Fibroblast of the aortic adventitia (primary cell): ENCODE results near the gene CAPZA1. TPM values are rescaled to one million over a fixed set of nuclear protein-coding genes. Genes with fewer than 3 reads are reported as not detected.

Experiments used
- DNase-seq: peaks from one replicate; pipeline ENCODE4 v3.0.0-alpha.2; 2010; ENCODE audit warnings: low read depth
- H3K4me3 ChIP-seq: 2 replicates; pipeline ENCODE4 v1.5.1; 2011; ENCODE audit warnings: low read depth, mild to moderate bottlenecking, control low read depth, low read length, moderate library complexity
- CTCF ChIP-seq: IDR thresholded peaks from 2 replicates; pipeline ENCODE4 v1.5.1; 2011; ENCODE audit warnings: mild to moderate bottlenecking, low read length, control low read depth, inconsistent platforms; ENCODE audit not compliant: insufficient read depth
- total RNA-seq: library from RNA; depleted of rRNA; stranded (reverse); fragments of >200 nt; gene quantifications from 2 replicates; pipeline ENCODE4 v1.2.3, GENCODE V29; 2012; ENCODE audit warnings: low replicate concordance

CAPZA1 gene
- total RNA-seq, 1 donor, result 281 TPM

GRCh38 chr1:112687361-112687760 lies 67.7 kb downstream of the CAPZA1 start:
- H3K4me3 ChIP-seq, result no peak overlapping the region
- no peak for TF ChIP-seq CTCF
- no peak for DNase-seq

- no peak overlapping the region for H3K4me3 ChIP-seq
- no peak for TF ChIP-seq CTCF
- DNase-seq, result no peak
These were observed 68.3 kb downstream of the CAPZA1 start for GRCh38 chr1:112687785-112688496.

- TF ChIP-seq CTCF, result no peak
- no peak for DNase-seq
- H3K4me3 ChIP-seq, result no peak overlapping the region
These were observed 69.2 kb downstream of the CAPZA1 start for GRCh38 chr1:112688781-112689193.

GRCh38 chr1:112689196-112689841 lies 69.7 kb downstream of the CAPZA1 start:
- TF ChIP-seq CTCF, result no peak
- H3K4me3 ChIP-seq, result no peak overlapping the region
- DNase-seq, result no peak

GRCh38 chr1:112689842-112690237 lies 70.2 kb downstream of the CAPZA1 start:
- DNase-seq, result no peak
- no peak overlapping the region for H3K4me3 ChIP-seq
- TF ChIP-seq CTCF, result no peak

GRCh38 chr1:112692681-112693080 lies 73.0 kb downstream of the CAPZA1 start:
- DNase-seq, result no peak
- H3K4me3 ChIP-seq, result no peak overlapping the region
- no peak for TF ChIP-seq CTCF
